Peyer's patch (tissue), 4 donors: ENCODE results near the gene LUZP2.

Experiments
- CTCF ChIP-seq, 6 experiments: fragments of 450-650 bp in 4 of 6; fragments of 200-600 bp in 2 of 6; sonication (generic) in 1 of 6; IDR thresholded peaks; one replicate each; pipeline ENCODE4 v1.5.1; 2017 to 2019; ENCODE audit warnings: antibody characterized with exemption in 6 of 6, mild to moderate bottlenecking in 3 of 6, moderate library complexity in 1 of 6
- POLR2A ChIP-seq, 2 donors: fragments of 450-650 bp; IDR thresholded peaks; one replicate each; pipeline ENCODE4 v1.5.1; 2017; ENCODE audit warnings: antibody characterized with exemption in 2 of 2, mild to moderate bottlenecking in 2 of 2, moderate library complexity in 2 of 2

GRCh38 chr11:24679821-24680351 is 183.0 kb downstream of the LUZP2 start:
- no peak for TF ChIP-seq CTCF (IDR thresholded peaks at IDR 0.05)
- no peak for TF ChIP-seq POLR2A (IDR thresholded peaks at IDR 0.05)
